ENCODE results near the gene RNF207. TPM values are rescaled to one million over a fixed set of nuclear protein-coding genes. Genes with fewer than 3 reads are reported as not detected.
"Not testable (repeated sequence)": the region's sequence is repeated elsewhere in the genome, so short reads cannot be mapped to it uniquely, and the experiment has no call there.

RNF207 gene
- polyA plus RNA-seq, 3 donors, result 0.10 to 7.7 TPM; not detected in 1

DNA sequence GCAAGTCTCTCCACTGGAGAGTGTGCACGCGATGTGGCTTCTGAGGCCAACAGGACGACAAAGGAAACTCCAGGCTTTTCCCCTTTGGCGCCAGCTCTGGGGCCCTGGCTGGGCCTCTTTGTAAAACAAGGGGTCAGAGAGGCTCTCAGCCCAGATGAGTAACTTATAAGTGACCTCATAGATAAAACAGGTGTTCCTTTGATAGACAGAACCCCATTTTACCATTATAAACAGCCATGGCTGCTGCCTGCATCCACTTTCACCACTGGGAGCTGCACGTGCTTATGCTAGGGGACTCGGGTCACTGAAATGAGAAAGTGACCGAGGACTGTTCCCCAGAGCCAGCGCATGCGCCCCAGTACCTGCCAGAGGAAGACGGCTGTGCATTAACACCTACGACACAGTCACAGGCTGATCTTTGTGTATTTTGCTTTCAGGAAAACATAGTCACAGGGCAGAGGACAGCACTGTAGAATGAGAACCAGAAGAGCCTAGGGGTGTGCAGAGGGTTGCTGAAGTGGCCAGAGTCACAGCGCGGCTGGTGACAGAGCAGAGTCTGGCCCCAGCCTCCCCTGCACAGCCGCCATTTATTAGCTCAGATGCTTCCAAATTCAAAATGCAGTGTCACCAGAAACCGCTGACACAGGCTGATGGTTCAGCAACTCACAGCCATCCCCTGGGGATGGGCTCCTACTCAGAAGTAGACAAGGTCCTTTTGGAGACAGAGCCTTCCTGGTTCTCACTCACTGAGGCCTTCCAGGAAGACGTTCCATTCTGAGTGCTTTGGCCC lies 12.7 kb downstream of the RNF207 start:
- H2AFZ ChIP-seq (ENCODE audit: insufficient read depth, low read depth, low read length, poor library complexity, severe bottlenecking), result no peak overlapping the region
- no peak overlapping the region for H3K4me2 ChIP-seq (replicated peaks; ENCODE audit: extremely low read depth, low read length, poor library complexity, severe bottlenecking)
- peaks cover 0 to 2% (median 0%) of the 10 kb centered on the region in 7 donors for H3K9me3 Mint-ChIP-seq
- no peaks in the 10 kb centered on the region for H4K20me1 ChIP-seq (ENCODE audit: insufficient read depth, low read length)
- TF ChIP-seq, protein P1, sequence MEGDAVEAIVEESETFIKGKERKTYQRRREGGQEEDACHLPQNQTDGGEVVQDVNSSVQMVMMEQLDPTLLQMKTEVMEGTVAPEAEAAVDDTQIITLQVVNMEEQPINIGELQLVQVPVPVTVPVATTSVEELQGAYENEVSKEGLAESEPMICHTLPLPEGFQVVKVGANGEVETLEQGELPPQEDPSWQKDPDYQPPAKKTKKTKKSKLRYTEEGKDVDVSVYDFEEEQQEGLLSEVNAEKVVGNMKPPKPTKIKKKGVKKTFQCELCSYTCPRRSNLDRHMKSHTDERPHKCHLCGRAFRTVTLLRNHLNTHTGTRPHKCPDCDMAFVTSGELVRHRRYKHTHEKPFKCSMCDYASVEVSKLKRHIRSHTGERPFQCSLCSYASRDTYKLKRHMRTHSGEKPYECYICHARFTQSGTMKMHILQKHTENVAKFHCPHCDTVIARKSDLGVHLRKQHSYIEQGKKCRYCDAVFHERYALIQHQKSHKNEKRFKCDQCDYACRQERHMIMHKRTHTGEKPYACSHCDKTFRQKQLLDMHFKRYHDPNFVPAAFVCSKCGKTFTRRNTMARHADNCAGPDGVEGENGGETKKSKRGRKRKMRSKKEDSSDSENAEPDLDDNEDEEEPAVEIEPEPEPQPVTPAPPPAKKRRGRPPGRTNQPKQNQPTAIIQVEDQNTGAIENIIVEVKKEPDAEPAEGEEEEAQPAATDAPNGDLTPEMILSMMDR (IDR thresholded peaks at IDR 0.05), result no peak
- H3K4me3 Mint-ChIP-seq, result no peak overlapping the region
- no peak overlapping the region for H3K27ac ChIP-seq (ENCODE audit: low read depth in 1 of 2, low read length in 2 of 2)
- H3K9me3 ChIP-seq (replicated peaks in 1 of 2; ENCODE audit: control insufficient read depth in 1 of 2, insufficient read depth in 1 of 2, low read length in 2 of 2), result no peaks in the 10 kb centered on the region
- peaks cover 13 to 18% (median 14%) of the 10 kb centered on the region in 3 donors for H3K27me3 Mint-ChIP-seq (ENCODE audit: low read depth in 3 of 3)
- DNase-seq, result no peak
- H3K9ac ChIP-seq (ENCODE audit: insufficient read depth, low read length, poor library complexity, severe bottlenecking), result no peak overlapping the region
- no peaks in the 10 kb centered on the region for H3K79me2 ChIP-seq (ENCODE audit: insufficient read depth, low read length)
- peaks cover 22 to 28% of the 10 kb centered on the region in 2 donors for H3K36me3 Mint-ChIP-seq
- no peak overlapping the region for H3K27ac Mint-ChIP-seq
- H3K4me1 Mint-ChIP-seq, result no peaks in the 10 kb centered on the region
- no peaks in the 10 kb centered on the region for H3K4me1 ChIP-seq (ENCODE audit: control insufficient read depth in 1 of 2, insufficient read depth in 2 of 2, low read length in 2 of 2)
- WGBS (ENCODE audit: insufficient coverage), result 94% methylated on average over 16 of the region's 16 CpGs
- no peak overlapping the region for H3K4me3 ChIP-seq (replicated peaks in 1 of 3; ENCODE audit: low read depth in 2 of 3, low read length in 3 of 3)
- intact Hi-C loops (cut with micrococcal nuclease), result loop anchor here in 1 of 2 donors (5.0 kb wide), 1 partner anchor 49 kb away; no protein-coding TSS in a partner anchor
- no peaks in the 10 kb centered on the region for H3K27me3 ChIP-seq (ENCODE audit: control insufficient read depth in 2 of 2, insufficient read depth in 2 of 2, low read length in 2 of 2)
- H3K36me3 ChIP-seq (replicated peaks in 1 of 2; ENCODE audit: control insufficient read depth in 1 of 2, insufficient read depth in 2 of 2, low read length in 2 of 2), result peaks cover 6 to 23% of the 10 kb centered on the region in 2 donors

DNA sequence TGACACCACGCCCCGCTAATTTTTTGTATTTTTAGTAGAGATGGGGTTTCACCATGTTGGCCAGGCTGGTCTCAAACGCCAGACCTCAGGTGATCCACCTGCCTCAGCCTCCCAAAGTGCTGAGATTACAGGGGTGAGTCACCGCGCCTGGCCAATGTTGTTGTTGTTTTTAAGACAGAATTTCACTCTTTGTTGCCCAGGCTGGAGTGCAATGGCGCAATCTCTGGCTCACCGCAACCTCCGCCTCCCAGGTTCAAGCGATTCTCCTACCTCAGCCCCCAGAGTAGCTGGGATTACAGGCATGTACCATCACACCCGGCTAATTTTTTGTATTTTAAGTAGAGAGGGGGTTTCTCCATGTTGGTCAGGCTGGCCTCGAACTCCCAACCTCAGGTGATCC lies 13.7 kb downstream of the RNF207 start:
- 100% methylated on average over 1 of the region's 11 CpGs for WGBS (ENCODE audit: insufficient coverage)
- not testable (repeated sequence) for H3K9me3 Mint-ChIP-seq; H3K79me2 ChIP-seq (ENCODE audit: insufficient read depth, low read length); H3K4me1 Mint-ChIP-seq; H3K4me1 ChIP-seq (ENCODE audit: control insufficient read depth in 1 of 2, insufficient read depth in 2 of 2, low read length in 2 of 2); H3K4me3 ChIP-seq (replicated peaks in 1 of 3; ENCODE audit: low read depth in 2 of 3, low read length in 3 of 3); H3K4me3 Mint-ChIP-seq; DNase-seq; H3K9me3 ChIP-seq (replicated peaks in 1 of 2; ENCODE audit: control insufficient read depth in 1 of 2, insufficient read depth in 1 of 2, low read length in 2 of 2); H3K27ac Mint-ChIP-seq; H2AFZ ChIP-seq (ENCODE audit: insufficient read depth, low read depth, low read length, poor library complexity, severe bottlenecking); H3K9ac ChIP-seq (ENCODE audit: insufficient read depth, low read length, poor library complexity, severe bottlenecking); H3K27me3 ChIP-seq (ENCODE audit: control insufficient read depth in 2 of 2, insufficient read depth in 2 of 2, low read length in 2 of 2); H3K4me2 ChIP-seq (replicated peaks; ENCODE audit: extremely low read depth, low read length, poor library complexity, severe bottlenecking); H4K20me1 ChIP-seq (ENCODE audit: insufficient read depth, low read length); H3K27ac ChIP-seq (ENCODE audit: low read depth in 1 of 2, low read length in 2 of 2)
- H3K27me3 Mint-ChIP-seq (ENCODE audit: low read depth in 3 of 3), result peaks cover 6 to 15% (median 11%) of the 10 kb centered on the region in 3 donors
- peaks cover 32 to 39% of the 10 kb centered on the region in 2 donors for H3K36me3 Mint-ChIP-seq
- intact Hi-C loops (cut with micrococcal nuclease), result loop anchor here in 1 of 2 donors (5.0 kb wide), 1 partner anchor 48 kb away; no protein-coding TSS in a partner anchor
- peaks cover 16 to 33% of the 10 kb centered on the region in 2 donors for H3K36me3 ChIP-seq (replicated peaks in 1 of 2; ENCODE audit: control insufficient read depth in 1 of 2, insufficient read depth in 2 of 2, low read length in 2 of 2)
